RWPE2 (cell line): ENCODE measurements around the gene GTF2I.

ENCODE experiments used
- ATAC-seq: fragments of 200-7000 bp; cut with Tn5 transposase; 3 replicates; pipeline ENCODE4 v1.9.1; 2021; ENCODE audit warnings: low read depth
- DNase-seq: peaks from one replicate; pipeline ENCODE4 v3.0.0-alpha.2; 2020; ENCODE audit warnings: low spot score
- H3K27ac ChIP-seq: fragments of 450-650 bp; 2 replicates; pipeline ENCODE4 v1.5.1; 2017; ENCODE audit warnings: mild to moderate bottlenecking; ENCODE audit not compliant: poor library complexity, severe bottlenecking
- H3K27me3 ChIP-seq: fragments of 250-450 bp; sonication (Bioruptor Pico); 2 replicates; pipeline ENCODE4 v1.5.1; 2021; ENCODE audit warnings: mild to moderate bottlenecking, moderate library complexity; ENCODE audit not compliant: insufficient read depth, poor library complexity, severe bottlenecking
- H3K36me3 ChIP-seq: fragments of 250-450 bp; sonication (Bioruptor Pico); 2 replicates; pipeline ENCODE4 v1.5.1; 2020; ENCODE audit warnings: low read depth, mild to moderate bottlenecking, moderate library complexity
- H3K4me1 ChIP-seq: fragments of 250-450 bp; sonication (Bioruptor Pico); 2 replicates; pipeline ENCODE4 v1.5.1; 2021; ENCODE audit warnings: mild to moderate bottlenecking, moderate library complexity; ENCODE audit not compliant: insufficient read depth, poor library complexity, severe bottlenecking
- H3K4me3 ChIP-seq: fragments of 250-450 bp; sonication (Bioruptor Pico); 2 replicates; pipeline ENCODE4 v1.5.1; 2021; ENCODE audit warnings: mild to moderate bottlenecking, moderate library complexity; ENCODE audit not compliant: severe bottlenecking
- H3K9me3 ChIP-seq: fragments of 250-450 bp; sonication (Bioruptor Pico); 2 replicates; pipeline ENCODE4 v1.5.1; 2021; ENCODE audit warnings: mild to moderate bottlenecking, moderate library complexity; ENCODE audit not compliant: severe bottlenecking
- TF ChIP-seq, protein P1 (sequence below): fragments of 450-650 bp; IDR thresholded peaks from one replicate; pipeline ENCODE4 v1.5.1; 2017; ENCODE audit warnings: mild to moderate bottlenecking, moderate library complexity; ENCODE audit not compliant: poor library complexity, severe bottlenecking

The GTF2I gene

GRCh38 chr7:74653686-74654181 is 3.8 kb upstream of the GTF2I start:
- Histone ChIP-seq H3K4me1 (peaks cover 4% of the 10 kb centered on the region), H3K27ac (no peak overlapping the region), H3K9me3 (no peaks in the 10 kb centered on the region), H3K27me3 (no peaks in the 10 kb centered on the region), H3K36me3 (peaks cover under 1% of the 10 kb centered on the region; the same call in 1 of the 2 replicates), H3K4me3 (no peak overlapping the region)
- DNase-seq (no peak), ATAC-seq (no peak)
- TF ChIP-seq, protein P1, sequence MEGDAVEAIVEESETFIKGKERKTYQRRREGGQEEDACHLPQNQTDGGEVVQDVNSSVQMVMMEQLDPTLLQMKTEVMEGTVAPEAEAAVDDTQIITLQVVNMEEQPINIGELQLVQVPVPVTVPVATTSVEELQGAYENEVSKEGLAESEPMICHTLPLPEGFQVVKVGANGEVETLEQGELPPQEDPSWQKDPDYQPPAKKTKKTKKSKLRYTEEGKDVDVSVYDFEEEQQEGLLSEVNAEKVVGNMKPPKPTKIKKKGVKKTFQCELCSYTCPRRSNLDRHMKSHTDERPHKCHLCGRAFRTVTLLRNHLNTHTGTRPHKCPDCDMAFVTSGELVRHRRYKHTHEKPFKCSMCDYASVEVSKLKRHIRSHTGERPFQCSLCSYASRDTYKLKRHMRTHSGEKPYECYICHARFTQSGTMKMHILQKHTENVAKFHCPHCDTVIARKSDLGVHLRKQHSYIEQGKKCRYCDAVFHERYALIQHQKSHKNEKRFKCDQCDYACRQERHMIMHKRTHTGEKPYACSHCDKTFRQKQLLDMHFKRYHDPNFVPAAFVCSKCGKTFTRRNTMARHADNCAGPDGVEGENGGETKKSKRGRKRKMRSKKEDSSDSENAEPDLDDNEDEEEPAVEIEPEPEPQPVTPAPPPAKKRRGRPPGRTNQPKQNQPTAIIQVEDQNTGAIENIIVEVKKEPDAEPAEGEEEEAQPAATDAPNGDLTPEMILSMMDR, result no peak

GRCh38 chr7:74654811-74655210 is 2.7 kb upstream of the GTF2I start:
- no peak for ATAC-seq

DNA sequence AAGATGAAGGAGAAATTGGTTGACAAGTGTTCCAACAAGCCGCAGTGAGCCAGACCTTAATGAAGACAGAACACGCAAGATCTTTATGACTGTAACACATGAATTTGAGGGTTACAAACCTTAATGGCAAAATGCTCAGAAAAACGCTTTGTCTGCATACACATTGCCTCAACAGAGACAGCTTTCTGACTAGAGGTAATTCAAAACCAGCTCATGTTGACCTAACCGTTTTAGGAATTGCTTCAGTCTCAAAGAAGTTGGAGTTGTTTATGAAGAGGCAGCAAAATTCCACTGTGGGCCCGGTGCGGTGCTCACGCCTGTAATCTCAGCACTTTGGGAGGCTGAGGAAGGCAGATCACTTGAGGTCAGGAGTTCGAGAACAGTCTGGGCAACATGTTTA is 2.2 kb upstream of the GTF2I start:
- H3K4me3 ChIP-seq, result no peak overlapping the region
- H3K36me3 ChIP-seq, result peaks cover 5% of the 10 kb centered on the region
- H3K4me1 ChIP-seq, result peaks cover 15% of the 10 kb centered on the region
- TF ChIP-seq, protein P1, result no peak
- no peak overlapping the region for H3K27ac ChIP-seq
- H3K27me3 ChIP-seq, result no peaks in the 10 kb centered on the region
- no peaks in the 10 kb centered on the region for H3K9me3 ChIP-seq
- DNase-seq (no peak), ATAC-seq (no peak)

More at GRCh38 chr7:74654811-74655210, 2.7 kb upstream of the GTF2I start:
- Histone ChIP-seq H3K4me3 (no peak overlapping the region), H3K4me1 (peaks cover 13% of the 10 kb centered on the region), H3K27ac (no peak overlapping the region), H3K9me3 (no peaks in the 10 kb centered on the region), H3K27me3 (no peaks in the 10 kb centered on the region), H3K36me3 (peaks cover 5% of the 10 kb centered on the region)
- TF ChIP-seq, protein P1, result no peak
- DNase-seq, result no peak

DNA sequence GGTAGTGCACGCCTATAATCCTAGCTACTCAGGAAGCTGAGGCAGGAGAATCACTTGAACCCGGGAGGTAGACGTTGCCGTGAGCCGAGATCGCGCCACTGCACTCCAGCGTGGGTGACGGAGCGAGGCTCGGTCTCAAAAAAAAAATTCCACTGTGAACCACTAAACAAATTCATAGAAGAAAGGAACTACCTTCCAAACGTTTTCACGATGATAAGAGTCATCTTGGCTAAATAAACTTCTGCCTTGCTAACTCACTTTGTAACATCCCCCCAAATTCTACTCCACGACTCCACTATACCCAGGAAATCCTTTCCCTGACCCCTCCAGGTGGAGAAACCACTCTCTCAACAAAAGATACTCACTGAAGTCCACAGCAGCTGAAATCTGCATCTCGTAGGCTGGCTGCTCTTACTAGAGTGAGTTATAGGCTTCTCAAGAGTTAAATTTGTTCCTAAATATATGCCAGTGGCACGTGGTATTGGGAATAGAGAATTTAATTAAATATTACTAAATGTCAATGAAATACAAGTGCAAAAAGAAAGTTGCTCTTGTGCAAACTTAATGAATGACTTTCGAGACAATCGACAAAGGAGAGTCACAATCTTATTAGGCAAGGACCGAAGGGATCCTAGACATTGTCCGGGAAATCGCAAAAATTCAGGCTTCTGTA is 1.6 kb upstream of the GTF2I start:
- no peak for DNase-seq

More for the DNA sequence above, 1.6 kb upstream of the GTF2I start:
- H3K27me3 ChIP-seq, result no peaks in the 10 kb centered on the region
- peaks cover 5% of the 10 kb centered on the region for H3K36me3 ChIP-seq
- peaks cover 16% of the 10 kb centered on the region for H3K4me1 ChIP-seq
- no peaks in the 10 kb centered on the region for H3K9me3 ChIP-seq
- TF ChIP-seq, protein P1, result no peak
- no peak for ATAC-seq
- peak overlapping the region; percentile 11 for H3K4me3 ChIP-seq
- H3K27ac ChIP-seq, result peak overlapping the region; percentile 97
